GM12875 (cell line): ENCODE data around the gene DOHH.
"Not testable (repeated sequence)": the region's sequence is repeated elsewhere in the genome, so short reads cannot be mapped to it uniquely, and the experiment has no call there.

Experiments
- H3K4me3 ChIP-seq: one replicate; pipeline ENCODE4 v1.5.1; 2011; ENCODE audit warnings: low read depth, low read length, control low read depth
- CTCF ChIP-seq: IDR thresholded peaks from 2 replicates; pipeline ENCODE4 v1.5.1; 2011; ENCODE audit warnings: low read depth, mild to moderate bottlenecking, control low read depth, inconsistent platforms, low read length, moderate library complexity, borderline replicate concordance; ENCODE audit not compliant: insufficient read depth

The DOHH gene

GRCh38 chr19:3530389-3530788 is 29.9 kb upstream of the DOHH start:
- H3K4me3 ChIP-seq, result no peak overlapping the region
- TF ChIP-seq CTCF, result no peak

- not testable (repeated sequence) for H3K4me3 ChIP-seq
Measured at GRCh38 chr19:3529299-3529698, 28.8 kb upstream of the DOHH start.

GRCh38 chr19:3528539-3529211 is 28.2 kb upstream of the DOHH start:
- H3K4me3 ChIP-seq, result no peak overlapping the region
- TF ChIP-seq CTCF, result no peak

GRCh38 chr19:3528080-3528479 is 27.6 kb upstream of the DOHH start:
- no peak overlapping the region for H3K4me3 ChIP-seq
- no peak for TF ChIP-seq CTCF

- TF ChIP-seq CTCF, result no peak
- no peak overlapping the region for H3K4me3 ChIP-seq
Measured at GRCh38 chr19:3527238-3527910, 26.9 kb upstream of the DOHH start.

- 0 out of 2 replicates have a peak, but pooled peaks have one; percentile 6 for TF ChIP-seq CTCF
- H3K4me3 ChIP-seq, result no peak overlapping the region
Measured at GRCh38 chr19:3526507-3527237, 26.2 kb upstream of the DOHH start.

GRCh38 chr19:3524904-3525451 is 24.5 kb upstream of the DOHH start:
- H3K4me3 ChIP-seq, result no peak overlapping the region
- no peak for TF ChIP-seq CTCF
